ENCODE measurements around the gene PCSK5.

Gene PCSK5

GRCh38 chr9:75914883-75915452 lies 24.5 kb downstream of the PCSK5 start:
- Histone ChIP-seq H4K20me1 (ENCODE audit: insufficient read depth, low read length) (no peaks in the 10 kb centered on the region), H3K4me1 (ENCODE audit: low read length) (no peaks in the 10 kb centered on the region), H3K4me3 (ENCODE audit: low read length) (no peak overlapping the region), H3K9me3 (replicated peaks; ENCODE audit: insufficient read depth, low read length) (no peaks in the 10 kb centered on the region), H3K36me3 (replicated peaks; ENCODE audit: insufficient read depth, low read length) (no peaks in the 10 kb centered on the region), H3K9me2 (replicated peaks; ENCODE audit: insufficient read depth, low read length) (no peaks in the 10 kb centered on the region), H3K27ac (ENCODE audit: low read length) (no peak overlapping the region), H3K27me3 (replicated peaks; ENCODE audit: insufficient read depth, low read length) (no peaks in the 10 kb centered on the region), H3F3A (ENCODE audit: insufficient read depth, low read length) (no peaks in the 10 kb centered on the region), H3K4me2 (ENCODE audit: low read depth, low read length) (no peak overlapping the region), H3K79me2 (ENCODE audit: low read length) (no peaks in the 10 kb centered on the region), H3K9ac (ENCODE audit: low read length) (no peak overlapping the region), H2AFZ (ENCODE audit: low read length) (no peak overlapping the region)
- TF ChIP-seq CTCF (IDR thresholded peaks at IDR 0.05; ENCODE audit: low read length) (no peak), EZH2 (optimal IDR thresholded peaks at IDR 0.05; ENCODE audit: low read depth, low read length) (no peak), EZH2phosphoT487 (IDR thresholded peaks at IDR 0.05; ENCODE audit: low read length) (no peak)
- DNase-seq: no peak

GRCh38 chr9:75918154-75918553 lies 27.7 kb downstream of the PCSK5 start:
- Histone ChIP-seq H3K27me3 (replicated peaks; ENCODE audit: insufficient read depth, low read length) (no peaks in the 10 kb centered on the region), H3F3A (ENCODE audit: insufficient read depth, low read length) (no peaks in the 10 kb centered on the region), H3K9me2 (replicated peaks; ENCODE audit: insufficient read depth, low read length) (no peaks in the 10 kb centered on the region), H3K4me3 (ENCODE audit: low read length) (no peak overlapping the region), H3K4me1 (ENCODE audit: low read length) (no peaks in the 10 kb centered on the region), H2AFZ (ENCODE audit: low read length) (no peak overlapping the region), H4K20me1 (ENCODE audit: insufficient read depth, low read length) (no peaks in the 10 kb centered on the region), H3K9ac (ENCODE audit: low read length) (no peak overlapping the region), H3K9me3 (replicated peaks; ENCODE audit: insufficient read depth, low read length) (no peaks in the 10 kb centered on the region), H3K36me3 (replicated peaks; ENCODE audit: insufficient read depth, low read length) (no peaks in the 10 kb centered on the region), H3K4me2 (ENCODE audit: low read depth, low read length) (no peak overlapping the region), H3K79me2 (ENCODE audit: low read length) (no peaks in the 10 kb centered on the region), H3K27ac (ENCODE audit: low read length) (no peak overlapping the region)
- TF ChIP-seq EZH2phosphoT487 (IDR thresholded peaks at IDR 0.05; ENCODE audit: low read length): no peak
- no peak for TF ChIP-seq CTCF (IDR thresholded peaks at IDR 0.05; ENCODE audit: low read length)
- TF ChIP-seq EZH2 (optimal IDR thresholded peaks at IDR 0.05; ENCODE audit: low read depth, low read length): no peak
- DNase-seq: no peak

- H3K79me2 ChIP-seq (ENCODE audit: low read length): no peaks in the 10 kb centered on the region
These were observed 28.4 kb downstream of the PCSK5 start for GRCh38 chr9:75918909-75919308.

More at GRCh38 chr9:75918909-75919308, 28.4 kb downstream of the PCSK5 start:
- no peak overlapping the region for H3K9ac ChIP-seq (ENCODE audit: low read length)
- no peaks in the 10 kb centered on the region for H3K9me2 ChIP-seq (replicated peaks; ENCODE audit: insufficient read depth, low read length)
- no peaks in the 10 kb centered on the region for H3K4me1 ChIP-seq (ENCODE audit: low read length)
- H3K36me3 ChIP-seq (replicated peaks; ENCODE audit: insufficient read depth, low read length): no peaks in the 10 kb centered on the region
- no peaks in the 10 kb centered on the region for H4K20me1 ChIP-seq (ENCODE audit: insufficient read depth, low read length)
- no peak overlapping the region for H3K4me2 ChIP-seq (ENCODE audit: low read depth, low read length)
- no peaks in the 10 kb centered on the region for H3K9me3 ChIP-seq (replicated peaks; ENCODE audit: insufficient read depth, low read length)
- no peak for DNase-seq
- no peaks in the 10 kb centered on the region for H3K27me3 ChIP-seq (replicated peaks; ENCODE audit: insufficient read depth, low read length)
- no peak overlapping the region for H3K4me3 ChIP-seq (ENCODE audit: low read length)
- no peak overlapping the region for H2AFZ ChIP-seq (ENCODE audit: low read length)
- H3F3A ChIP-seq (ENCODE audit: insufficient read depth, low read length): no peaks in the 10 kb centered on the region
- no peak overlapping the region for H3K27ac ChIP-seq (ENCODE audit: low read length)
- no peak for TF ChIP-seq EZH2phosphoT487 (IDR thresholded peaks at IDR 0.05; ENCODE audit: low read length)
- no peak for TF ChIP-seq EZH2 (optimal IDR thresholded peaks at IDR 0.05; ENCODE audit: low read depth, low read length)
- no peak for TF ChIP-seq CTCF (IDR thresholded peaks at IDR 0.05; ENCODE audit: low read length)
